ENCODE data around the gene SMIM27. TPM values are rescaled to one million over a fixed set of nuclear protein-coding genes. Genes with fewer than 3 reads are reported as not detected.

SMIM27 gene
- total and polyA plus RNA-seq, 2 experiments from 2014 or later = 3.4 to 24.4 TPM

- TF ChIP-seq EZH2phosphoT487 (IDR thresholded peaks at IDR 0.05; ENCODE audit: low read depth, severe bottlenecking, unreplicated experiment) = no peak
- TF ChIP-seq CTCF (IDR thresholded peaks at IDR 0.05; ENCODE audit: poor library complexity) = no peak
- no peak for TF ChIP-seq EZH2 (IDR thresholded peaks at IDR 0.05; ENCODE audit: borderline replicate concordance)
- H3K27me3 ChIP-seq = no peaks in the 10 kb centered on the region
- H3K9me2 ChIP-seq (replicated peaks; ENCODE audit: insufficient read depth) = no peaks in the 10 kb centered on the region
- H3K27ac ChIP-seq = no peak overlapping the region
- H3K9me3 ChIP-seq (ENCODE audit: low read depth) = no peaks in the 10 kb centered on the region
- peaks cover 4% of the 10 kb centered on the region for H3K4me1 ChIP-seq (ENCODE audit: insufficient read depth)
- peaks cover 60% of the 10 kb centered on the region for H3K79me2 ChIP-seq
- H3K4me3 ChIP-seq = no peak overlapping the region
- no peak overlapping the region for H3K4me2 ChIP-seq
- H4K20me1 ChIP-seq (ENCODE audit: insufficient read depth, poor library complexity, severe bottlenecking) = no peaks in the 10 kb centered on the region
- H3K36me3 ChIP-seq (replicated peaks; ENCODE audit: insufficient read depth, low read depth) = no peaks in the 10 kb centered on the region
- 93% methylated on average over 3 of the region's 3 CpGs for WGBS (ENCODE audit: low lambda C conversion rate, missing lambda C conversion rate)
- no peak for DNase-seq (ENCODE audit: low spot score)
- H2AFZ ChIP-seq = no peak overlapping the region
Observed at GRCh38 chr9:32558408-32558934, 6.3 kb downstream of the SMIM27 start.

GRCh38 chr9:32565967-32566366 lies 13.8 kb downstream of the SMIM27 start:
- TF ChIP-seq CTCF (IDR thresholded peaks at IDR 0.05; ENCODE audit: poor library complexity) (no peak), EZH2 (IDR thresholded peaks at IDR 0.05; ENCODE audit: borderline replicate concordance) (no peak), EZH2phosphoT487 (IDR thresholded peaks at IDR 0.05; ENCODE audit: low read depth, severe bottlenecking, unreplicated experiment) (no peak)
- no peak for DNase-seq (ENCODE audit: low spot score)
- Histone ChIP-seq H3K9me2 (replicated peaks; ENCODE audit: insufficient read depth) (no peaks in the 10 kb centered on the region), H2AFZ (no peak overlapping the region), H3K27ac (no peak overlapping the region), H3K9me3 (ENCODE audit: low read depth) (no peaks in the 10 kb centered on the region), H3K36me3 (replicated peaks; ENCODE audit: insufficient read depth, low read depth) (no peaks in the 10 kb centered on the region), H3K4me3 (no peak overlapping the region), H4K20me1 (ENCODE audit: insufficient read depth, poor library complexity, severe bottlenecking) (no peaks in the 10 kb centered on the region), H3K4me2 (no peak overlapping the region), H3K4me1 (ENCODE audit: insufficient read depth) (peaks cover 2% of the 10 kb centered on the region), H3K27me3 (no peaks in the 10 kb centered on the region), H3K79me2 (peaks cover 53% of the 10 kb centered on the region)
- 97% methylated on average over 6 of the region's 6 CpGs for WGBS (ENCODE audit: low lambda C conversion rate, missing lambda C conversion rate)

- Histone ChIP-seq H3K79me2 (peaks cover 58% of the 10 kb centered on the region), H3K36me3 (replicated peaks; ENCODE audit: insufficient read depth, low read depth) (no peaks in the 10 kb centered on the region), H4K20me1 (ENCODE audit: insufficient read depth, poor library complexity, severe bottlenecking) (peaks cover 3% of the 10 kb centered on the region)
Observed at GRCh38 chr9:32566770-32567169, 14.6 kb downstream of the SMIM27 start.

More at GRCh38 chr9:32566770-32567169, 14.6 kb downstream of the SMIM27 start:
- peaks cover 10% of the 10 kb centered on the region for H3K4me1 ChIP-seq (ENCODE audit: insufficient read depth)
- H3K4me2 ChIP-seq = no peak overlapping the region
- H3K27me3 ChIP-seq = no peaks in the 10 kb centered on the region
- H3K4me3 ChIP-seq = no peak overlapping the region
- TF ChIP-seq CTCF (IDR thresholded peaks at IDR 0.05; ENCODE audit: poor library complexity) = no peak
- TF ChIP-seq EZH2phosphoT487 (IDR thresholded peaks at IDR 0.05; ENCODE audit: low read depth, severe bottlenecking, unreplicated experiment) = no peak
- no peak for TF ChIP-seq EZH2 (IDR thresholded peaks at IDR 0.05; ENCODE audit: borderline replicate concordance)
- 97% methylated on average over 26 of the region's 26 CpGs for WGBS (ENCODE audit: low lambda C conversion rate, missing lambda C conversion rate)
- H3K27ac ChIP-seq = no peak overlapping the region
- no peaks in the 10 kb centered on the region for H3K9me2 ChIP-seq (replicated peaks; ENCODE audit: insufficient read depth)
- no peak for DNase-seq (ENCODE audit: low spot score)
- H2AFZ ChIP-seq = no peak overlapping the region
- H3K9me3 ChIP-seq (ENCODE audit: low read depth) = no peaks in the 10 kb centered on the region
